IMR-90 (cell line): ENCODE results near the gene ALDH18A1. TPM values are rescaled to one million over a fixed set of nuclear protein-coding genes. Genes with fewer than 3 reads are reported as not detected.
A peak's percentile ranks its signal among the peaks of the same experiment; 100 is the strongest.

Experiments
- ATAC-seq: fragments of 200-7000 bp; cut with Tn5 transposase; 2 replicates; pipeline ENCODE4 v1.9.1; 2020; ENCODE audit warnings: low read depth, mild to moderate bottlenecking, moderate library complexity
- BruUV-seq: library from RNA; stranded (reverse); fragments of 400-500 nt; replicated peaks from 2 replicates; lab custom pipeline; 2021; lab: Mats Ljungman, UMichigan
- CTCF ChIA-PET: fragments of 300-600 bp; formaldehyde crosslinking; extraction: SDS; loops from one replicate; lab custom pipeline; 2021; ENCODE audit warnings: antibody characterized with exemption; lab: Yijun Ruan, JAX
- POLR2A ChIA-PET: fragments of 300-600 bp; sonication (Branson Sonifier 250); formaldehyde crosslinking; loops from one replicate; lab custom pipeline; 2022; ENCODE audit warnings: antibody characterized with exemption; ENCODE audit not compliant: unreplicated experiment; lab: Charles Lee
- DNase-seq: peaks from one replicate; pipeline ENCODE4 v3.0.0; 2013
- H2AFZ ChIP-seq: replicated peaks from 2 replicates; pipeline ENCODE3; 2013; ENCODE audit warnings: low read length, mild to moderate bottlenecking; ENCODE audit not compliant: poor library complexity
- H2AK5ac ChIP-seq: 2 replicates; pipeline ENCODE4 v1.6.1; 2013; ENCODE audit warnings: low read depth, low read length, inconsistent platforms
- H2AK9ac ChIP-seq: replicated peaks from 2 replicates; pipeline ENCODE3; 2013; ENCODE audit warnings: mild to moderate bottlenecking, low read depth, low read length, moderate library complexity; ENCODE audit not compliant: poor library complexity
- H2BK120ac ChIP-seq: 2 replicates; pipeline ENCODE4 v1.6.1; 2013; ENCODE audit warnings: low read depth, low read length, inconsistent platforms
- H2BK15ac ChIP-seq: 3 replicates; pipeline ENCODE4 v1.6.1; 2013; ENCODE audit warnings: low read depth, low read length, inconsistent platforms
- H2BK20ac ChIP-seq: 2 replicates; pipeline ENCODE4 v1.6.1; 2013; ENCODE audit warnings: low read depth, mild to moderate bottlenecking, inconsistent platforms, low read length, moderate library complexity
- H2BK5ac ChIP-seq: 2 replicates; pipeline ENCODE4 v1.6.1; 2013; ENCODE audit warnings: mild to moderate bottlenecking, low read depth, low read length, inconsistent platforms; ENCODE audit not compliant: poor library complexity, severe bottlenecking
- H3K14ac ChIP-seq: replicated peaks from 2 replicates; pipeline ENCODE4 v1.6.1; 2013; ENCODE audit warnings: low read depth, low read length, inconsistent platforms
- H3K18ac ChIP-seq: 2 replicates; pipeline ENCODE4 v1.6.1; 2013; ENCODE audit warnings: low read depth, low read length, control low read depth
- H3K23ac ChIP-seq: 2 replicates; pipeline ENCODE4 v1.6.1; 2013; ENCODE audit warnings: low read depth, low read length, inconsistent platforms
- H3K27ac ChIP-seq: 2 replicates; pipeline ENCODE4 v1.5.1; 2013; ENCODE audit warnings: mild to moderate bottlenecking, control low read depth, low read length; ENCODE audit not compliant: insufficient read depth
- H3K27me3 ChIP-seq: 2 replicates; pipeline ENCODE4 v1.6.1; 2013; ENCODE audit warnings: low read length; ENCODE audit not compliant: control insufficient read depth, insufficient read depth
- H3K36me3 ChIP-seq: 2 replicates; pipeline ENCODE4 v1.6.1; 2013; ENCODE audit warnings: low read length, mixed read lengths; ENCODE audit not compliant: control insufficient read depth, insufficient read depth
- H3K4ac ChIP-seq: 2 replicates; pipeline ENCODE4 v1.6.1; 2013; ENCODE audit warnings: low read depth, low read length, inconsistent platforms
- H3K4me1 ChIP-seq: 2 replicates; pipeline ENCODE4 v1.6.1; 2013; ENCODE audit warnings: low read length, mixed read lengths; ENCODE audit not compliant: control insufficient read depth, insufficient read depth
- H3K4me2 ChIP-seq: 2 replicates; pipeline ENCODE4 v1.6.1; 2013; ENCODE audit warnings: low read depth, mild to moderate bottlenecking, control low read depth, low read length, moderate library complexity
- H3K4me3 ChIP-seq: 2 replicates; pipeline ENCODE4 v1.5.1; 2013; ENCODE audit warnings: low read depth, mild to moderate bottlenecking, control low read depth, low read length, moderate library complexity; ENCODE audit not compliant: insufficient read depth
- H3K56ac ChIP-seq: 2 replicates; pipeline ENCODE4 v1.6.1; 2013; ENCODE audit warnings: low read length, inconsistent platforms; ENCODE audit not compliant: insufficient read depth; ENCODE audit errors: extremely low read depth
- H3K79me1 ChIP-seq, 2 experiments: 2 replicates each; pipeline ENCODE4 v1.6.1; 2013; ENCODE audit warnings: low read length in 2 of 2, inconsistent platforms in 1 of 2, low read depth in 1 of 2
- H3K9ac ChIP-seq: 2 replicates; pipeline ENCODE4 v1.6.1; 2013; ENCODE audit warnings: low read depth, low read length, control low read depth
- H3K9me1 ChIP-seq: 2 replicates; pipeline ENCODE4 v1.6.1; 2013; ENCODE audit warnings: low read length, inconsistent platforms; ENCODE audit not compliant: insufficient read depth
- H3K9me3 ChIP-seq: 2 replicates; pipeline ENCODE4 v1.6.1; 2013; ENCODE audit warnings: low read length; ENCODE audit not compliant: control insufficient read depth, insufficient read depth
- H4K20me1 ChIP-seq: 2 replicates; pipeline ENCODE4 v1.6.1; 2013; ENCODE audit warnings: low read length, inconsistent platforms; ENCODE audit not compliant: insufficient read depth
- H4K5ac ChIP-seq: 2 replicates; pipeline ENCODE4 v1.6.1; 2013; ENCODE audit warnings: mild to moderate bottlenecking, low read depth, low read length, control low read depth
- H4K8ac ChIP-seq, 2 experiments: 2 replicates each; pipeline ENCODE4 v1.6.1; 2013; ENCODE audit warnings: low read depth in 2 of 2, low read length in 2 of 2, control low read depth in 1 of 2, inconsistent platforms in 1 of 2
- H4K91ac ChIP-seq: 2 replicates; pipeline ENCODE4 v1.6.1; 2013; ENCODE audit warnings: low read depth, low read length, inconsistent platforms; ENCODE audit not compliant: insufficient read depth
- BHLHE40 ChIP-seq: fragments of 150-350 bp; IDR thresholded peaks from 2 replicates; pipeline ENCODE4 v1.6.1; 2016; ENCODE audit warnings: mild to moderate bottlenecking, low read depth, low read length
- CEBPB ChIP-seq: IDR thresholded peaks from 2 replicates; pipeline ENCODE4 v1.6.1; 2012; ENCODE audit warnings: low read depth, low read length, improper control_type of control experiment
- FOS ChIP-seq: fragments of 150-350 bp; IDR thresholded peaks from 2 replicates; pipeline ENCODE4 v1.6.1; 2016; ENCODE audit warnings: low read depth, low read length
- MAZ ChIP-seq: IDR thresholded peaks from 2 replicates; pipeline ENCODE4 v1.6.1; 2012; ENCODE audit warnings: low read depth, mild to moderate bottlenecking, low read length, improper control_type of control experiment, moderate library complexity, borderline replicate concordance
- dilution Hi-C: fragments of 300-500 bp; cut with HindIII; formaldehyde crosslinking; loops from one replicate; pipeline ENCODE4 v1.14.3; 2018; ENCODE audit warnings: low sequenced_read_pairs; ENCODE audit not compliant: unreplicated experiment
- in situ Hi-C: fragments of 300-500 bp; cut with MboI; formaldehyde crosslinking; loops from 3 replicates; pipeline ENCODE4 v1.14.3; 2019; ENCODE audit warnings: low sequenced_read_pairs, inconsistent platforms, mixed read lengths
- intact Hi-C: fragments of 100-400 bp; cut with micrococcal nuclease; formaldehyde crosslinking; loops from 2 replicates; pipeline ENCODE4 v1.10.0; 2022
- polyA plus RNA-seq, 3 experiments: library from polyadenylated mRNA; depleted of rRNA; stranded (reverse); fragments of >200 nt; gene quantifications; 2 replicates each; pipeline ENCODE4 v1.2.3, GENCODE V29; 2012; ENCODE audit warnings: low replicate concordance in 1 of 3
- total RNA-seq: library from RNA; depleted of rRNA; stranded (reverse); fragments of >200 nt; gene quantifications from 2 replicates; pipeline ENCODE4 v1.2.3, GENCODE V29; 2012

Gene ALDH18A1
- total and polyA plus RNA-seq, 2 of the 4 experiments (the other 2 are of a cell fraction), result 93.4 to 232 TPM

DNA sequence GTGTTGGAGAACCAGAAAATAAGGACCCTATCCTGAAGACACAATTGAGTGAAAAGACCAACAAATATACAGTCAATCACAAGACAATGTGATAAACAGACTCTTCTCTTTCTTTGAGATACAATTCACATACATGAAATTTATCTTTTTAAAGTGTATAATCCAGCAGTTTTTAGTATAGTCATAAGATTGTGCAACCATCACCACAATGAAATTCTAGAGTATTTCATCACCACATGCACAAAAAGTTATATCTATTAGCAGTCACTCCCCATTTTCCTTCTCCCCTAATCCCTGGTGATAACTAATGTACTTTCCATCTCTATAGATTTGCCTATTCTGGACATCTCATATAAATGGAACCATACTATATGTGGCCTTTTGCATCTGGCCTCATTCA is 87.1 kb downstream of the ALDH18A1 start:
- TF ChIP-seq BHLHE40 (no peak), CEBPB (peak; percentile 66; the same call in 1 of the 2 replicates), FOS (no peak), MAZ (no peak)

More for the DNA sequence above, 87.1 kb downstream of the ALDH18A1 start:
- Histone ChIP-seq H3K27ac (no peak overlapping the region), H2BK20ac (no peak overlapping the region), H3K14ac (no peak overlapping the region), H3K79me1 (no peaks in the 10 kb centered on the region), H3K4me1 (no peaks in the 10 kb centered on the region), H2AK5ac (no peak overlapping the region), H3K27me3 (peaks cover 4% of the 10 kb centered on the region), H2BK15ac (no peak overlapping the region), H4K20me1 (no peaks in the 10 kb centered on the region), H2AFZ (no peak overlapping the region), H3K18ac (no peak overlapping the region), H2BK120ac (no peak overlapping the region), H3K23ac (no peak overlapping the region), H4K91ac (no peak overlapping the region), H3K4me3 (no peak overlapping the region), H2BK5ac (no peak overlapping the region), H2AK9ac (no peak overlapping the region), H3K4ac (no peak overlapping the region), H3K9me3 (no peaks in the 10 kb centered on the region), H3K9ac (no peak overlapping the region), H3K9me1 (no peaks in the 10 kb centered on the region), H4K5ac (no peak overlapping the region), H3K4me2 (no peak overlapping the region), H4K8ac (no peak overlapping the region), H3K56ac (no peak overlapping the region), H3K36me3 (no peaks in the 10 kb centered on the region)
- ATAC-seq (no peak), DNase-seq (no peak)
- in situ Hi-C loops (no loop called here), intact Hi-C loops (no loop called here), dilution Hi-C loops (no loop called here)
- ChIA-PET CTCF (no interaction called here), POLR2A (no interaction called here)
- no TSS peak for BruUV-seq
